ENCODE results near the gene ITFG2.

- no peak for TF ChIP-seq CTCF (IDR thresholded peaks at IDR 0.05)
- no peak for TF ChIP-seq POLR2A (IDR thresholded peaks at IDR 0.05)
Observed at GRCh38 chr12:2785017-2785416, 27.5 kb upstream of the ITFG2 start.

Measured in lower leg skin (tissue), 3 donors.